ENCODE measurements around the gene ENGASE. TPM values are rescaled to one million over a fixed set of nuclear protein-coding genes. Genes with fewer than 3 reads are reported as not detected.
A peak's percentile ranks its signal among the peaks of the same experiment; 100 is the strongest.

The ENGASE gene, protein sequence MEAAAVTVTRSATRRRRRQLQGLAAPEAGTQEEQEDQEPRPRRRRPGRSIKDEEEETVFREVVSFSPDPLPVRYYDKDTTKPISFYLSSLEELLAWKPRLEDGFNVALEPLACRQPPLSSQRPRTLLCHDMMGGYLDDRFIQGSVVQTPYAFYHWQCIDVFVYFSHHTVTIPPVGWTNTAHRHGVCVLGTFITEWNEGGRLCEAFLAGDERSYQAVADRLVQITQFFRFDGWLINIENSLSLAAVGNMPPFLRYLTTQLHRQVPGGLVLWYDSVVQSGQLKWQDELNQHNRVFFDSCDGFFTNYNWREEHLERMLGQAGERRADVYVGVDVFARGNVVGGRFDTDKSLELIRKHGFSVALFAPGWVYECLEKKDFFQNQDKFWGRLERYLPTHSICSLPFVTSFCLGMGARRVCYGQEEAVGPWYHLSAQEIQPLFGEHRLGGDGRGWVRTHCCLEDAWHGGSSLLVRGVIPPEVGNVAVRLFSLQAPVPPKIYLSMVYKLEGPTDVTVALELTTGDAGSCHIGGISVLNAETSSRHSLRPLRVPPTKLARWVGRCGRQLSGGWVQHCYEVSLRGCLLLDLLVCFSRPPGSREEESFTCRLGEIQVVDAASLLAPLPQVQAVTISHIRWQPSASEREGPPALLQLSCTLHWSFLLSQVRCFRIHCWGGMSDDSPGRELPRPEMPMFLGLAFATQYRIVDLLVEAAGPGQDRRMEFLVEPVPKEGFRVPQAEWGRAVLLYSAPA
- total RNA-seq, result 100 to 1,000 TPM in 3 of 4 donors, 10 to 100 TPM in 1; 57.6 to 336 (median 223) TPM

DNA sequence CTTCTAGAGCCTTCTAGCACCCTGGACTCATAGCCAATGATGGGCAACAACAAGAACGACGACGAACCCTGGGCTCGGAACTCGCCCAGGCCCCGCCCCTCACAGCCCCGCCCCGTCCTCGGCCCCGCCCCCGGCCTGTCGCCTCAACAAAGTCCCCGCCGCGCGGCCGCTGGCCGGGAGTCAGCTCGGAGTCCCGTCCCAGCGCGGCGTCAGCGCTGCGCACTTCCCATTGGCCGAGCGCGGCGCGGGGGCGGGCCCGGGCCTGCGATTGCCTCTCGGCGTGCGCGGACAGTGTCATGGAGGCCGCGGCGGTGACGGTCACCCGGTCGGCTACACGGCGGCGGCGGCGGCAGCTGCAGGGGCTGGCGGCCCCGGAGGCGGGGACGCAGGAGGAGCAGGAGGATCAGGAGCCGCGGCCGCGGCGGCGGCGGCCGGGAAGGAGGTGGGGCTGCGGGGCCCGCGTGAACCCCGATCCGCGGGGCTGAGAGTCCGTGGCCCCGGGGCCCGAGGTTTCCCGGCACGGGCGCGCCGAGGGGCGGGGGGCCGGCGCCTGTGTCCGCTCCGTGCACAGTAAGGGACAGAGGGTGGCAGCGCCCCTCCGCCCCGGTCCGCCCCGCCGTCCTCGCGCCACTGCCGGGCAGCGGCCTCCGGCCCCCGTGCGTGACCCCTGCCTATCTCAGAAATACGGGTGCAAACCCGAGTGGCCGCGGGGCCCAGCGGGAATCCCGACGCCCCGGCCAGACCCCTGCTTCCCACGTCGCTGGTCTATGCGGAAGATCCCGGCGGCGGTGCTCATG lies at the start of gene ENGASE:
Gene ENGASE, plus strand, starts transcription at position 176 of the 797 bp plus-strand sequence. Its CDS starts 121 bp downstream, at position 297.
- Histone ChIP-seq H3K9me3 (no peaks in the 10 kb centered on the region), H3K27ac (peak within 1 kb of the TSS; percentile 84 to 93 (median 86)), H3K36me3 (peaks cover 0 to 14% (median 0%) of the 10 kb centered on the region in 3 donors), H3K27me3 (no peaks in the 10 kb centered on the region), H3K4me1 (peaks cover 0 to 44% (median 13%) of the 10 kb centered on the region in 4 donors), H3K4me3 (peak within 1 kb of the TSS; percentile 71 to 100 (median 84))
- peak; percentile 95 to 99 (median 97) for DNase-seq
- peak; percentile 63 to 72 for TF ChIP-seq POLR2A (IDR thresholded peaks at IDR 0.05)
- TF ChIP-seq, protein P1, sequence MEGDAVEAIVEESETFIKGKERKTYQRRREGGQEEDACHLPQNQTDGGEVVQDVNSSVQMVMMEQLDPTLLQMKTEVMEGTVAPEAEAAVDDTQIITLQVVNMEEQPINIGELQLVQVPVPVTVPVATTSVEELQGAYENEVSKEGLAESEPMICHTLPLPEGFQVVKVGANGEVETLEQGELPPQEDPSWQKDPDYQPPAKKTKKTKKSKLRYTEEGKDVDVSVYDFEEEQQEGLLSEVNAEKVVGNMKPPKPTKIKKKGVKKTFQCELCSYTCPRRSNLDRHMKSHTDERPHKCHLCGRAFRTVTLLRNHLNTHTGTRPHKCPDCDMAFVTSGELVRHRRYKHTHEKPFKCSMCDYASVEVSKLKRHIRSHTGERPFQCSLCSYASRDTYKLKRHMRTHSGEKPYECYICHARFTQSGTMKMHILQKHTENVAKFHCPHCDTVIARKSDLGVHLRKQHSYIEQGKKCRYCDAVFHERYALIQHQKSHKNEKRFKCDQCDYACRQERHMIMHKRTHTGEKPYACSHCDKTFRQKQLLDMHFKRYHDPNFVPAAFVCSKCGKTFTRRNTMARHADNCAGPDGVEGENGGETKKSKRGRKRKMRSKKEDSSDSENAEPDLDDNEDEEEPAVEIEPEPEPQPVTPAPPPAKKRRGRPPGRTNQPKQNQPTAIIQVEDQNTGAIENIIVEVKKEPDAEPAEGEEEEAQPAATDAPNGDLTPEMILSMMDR (IDR thresholded peaks at IDR 0.05), result no peak

DNA sequence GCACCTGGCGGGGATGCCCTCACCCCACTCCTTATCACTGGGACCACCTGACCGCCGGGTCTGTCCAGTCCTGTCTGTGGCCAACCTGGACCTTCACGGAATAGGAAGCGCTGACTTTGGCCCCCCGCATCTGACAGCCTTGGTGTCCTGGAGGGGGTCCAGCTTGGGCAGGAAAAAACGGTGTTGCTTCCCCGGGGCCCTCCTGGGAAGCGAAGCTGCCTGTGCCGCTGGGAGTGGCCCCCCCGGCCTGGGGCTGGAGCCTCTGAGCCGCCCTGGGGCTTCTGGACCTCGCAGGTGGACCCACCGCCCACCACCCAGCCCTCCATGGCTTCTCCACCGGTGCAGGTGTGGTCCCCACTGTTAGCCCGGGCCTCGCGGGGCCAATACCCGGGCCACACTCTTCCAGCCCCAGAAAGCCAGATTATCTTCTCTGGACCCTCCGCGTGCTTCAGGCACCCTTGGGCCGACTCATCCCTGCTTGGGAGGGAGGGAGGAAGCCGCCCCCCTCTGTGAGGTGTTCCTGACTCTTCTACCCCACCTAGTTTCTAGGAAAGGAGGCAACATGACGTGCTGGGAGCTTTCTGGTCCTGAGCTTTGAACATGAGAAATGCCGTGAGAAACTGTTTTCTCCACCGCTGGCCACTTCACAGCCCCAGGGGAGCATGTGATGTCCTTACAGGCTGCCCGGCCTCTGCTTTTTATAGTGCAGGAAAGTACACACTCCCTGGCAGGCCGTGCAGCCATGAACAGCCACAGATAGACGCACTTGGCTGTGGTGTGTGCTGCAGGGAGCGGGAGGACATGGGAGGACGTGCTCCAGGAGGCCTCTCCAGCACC lies 49.5 kb upstream of the ENGASE start:
- peak overlapping the region; percentile 53 to 62 (median 58) for H3K4me3 ChIP-seq
- peak overlapping the region; percentile 38 to 66 (median 47) for H3K27ac ChIP-seq
- TF ChIP-seq, protein P1 (IDR thresholded peaks at IDR 0.05), result no peak
- no peaks in the 10 kb centered on the region for H3K36me3 ChIP-seq
- DNase-seq, result peak in 2 of 3 donors; percentile 46 to 57
- H3K4me1 ChIP-seq, result peaks cover 8 to 56% (median 15%) of the 10 kb centered on the region in 4 donors
- no peaks in the 10 kb centered on the region for H3K27me3 ChIP-seq
- no peaks in the 10 kb centered on the region for H3K9me3 ChIP-seq

DNA sequence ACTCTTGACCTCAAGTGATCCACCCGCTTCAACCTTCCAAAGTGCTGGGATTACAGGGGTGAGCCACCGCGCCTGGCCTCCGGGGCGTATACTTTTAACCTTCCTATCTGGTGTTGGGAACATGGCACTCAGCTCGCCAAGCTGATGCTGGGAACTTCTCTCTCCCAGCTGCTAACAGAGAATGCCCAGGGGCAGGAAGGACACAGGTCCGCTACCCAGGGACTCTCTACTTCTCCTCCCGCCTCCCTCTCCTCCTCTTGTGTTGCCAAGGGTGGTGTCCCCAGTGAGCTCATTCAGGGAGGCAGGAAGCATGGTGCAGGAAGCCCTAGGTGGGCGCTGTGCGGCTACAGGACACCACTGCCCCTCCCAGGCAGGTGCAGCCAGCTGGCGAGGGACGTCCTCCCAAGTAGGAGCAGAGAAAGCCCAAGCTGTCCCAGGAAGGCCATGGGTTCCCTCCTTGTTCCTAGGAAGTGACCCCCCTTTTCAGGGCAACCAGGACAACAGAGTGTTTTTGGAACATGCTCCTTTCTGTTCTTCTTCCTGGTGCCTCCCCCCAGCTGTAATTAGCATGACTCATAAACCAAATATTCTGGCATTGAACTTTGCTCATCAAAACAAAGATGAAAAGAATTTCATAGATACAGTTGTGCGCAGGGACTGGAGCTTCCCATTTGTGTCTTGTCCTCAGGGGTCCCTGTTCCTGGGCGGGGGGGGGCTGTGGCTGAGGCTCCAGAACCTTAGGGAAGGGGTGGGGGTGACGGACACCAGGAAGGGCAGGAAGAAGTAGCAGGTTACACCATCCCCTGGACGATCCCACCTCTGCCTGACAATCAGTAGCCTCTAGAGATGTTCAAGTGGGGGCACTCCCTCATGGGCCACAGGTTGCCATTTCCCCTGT lies 48.0 kb upstream of the ENGASE start:
- Histone ChIP-seq H3K9me3 (no peaks in the 10 kb centered on the region), H3K4me3 (peak overlapping the region in 2 of 4 donors; percentile 8 to 20), H3K27ac (peak overlapping the region in 3 of 4 donors; percentile 40 to 79 (median 66)), H3K4me1 (peaks cover 8 to 50% (median 15%) of the 10 kb centered on the region in 4 donors), H3K27me3 (no peaks in the 10 kb centered on the region), H3K36me3 (no peaks in the 10 kb centered on the region)
- DNase-seq, result peak in 2 of 3 donors; percentile 61 to 79
- TF ChIP-seq, protein P1 (IDR thresholded peaks at IDR 0.05), result peak in 1 of 6 experiments; percentile 15
- TF ChIP-seq POLR2A (IDR thresholded peaks at IDR 0.05), result no peak

DNA sequence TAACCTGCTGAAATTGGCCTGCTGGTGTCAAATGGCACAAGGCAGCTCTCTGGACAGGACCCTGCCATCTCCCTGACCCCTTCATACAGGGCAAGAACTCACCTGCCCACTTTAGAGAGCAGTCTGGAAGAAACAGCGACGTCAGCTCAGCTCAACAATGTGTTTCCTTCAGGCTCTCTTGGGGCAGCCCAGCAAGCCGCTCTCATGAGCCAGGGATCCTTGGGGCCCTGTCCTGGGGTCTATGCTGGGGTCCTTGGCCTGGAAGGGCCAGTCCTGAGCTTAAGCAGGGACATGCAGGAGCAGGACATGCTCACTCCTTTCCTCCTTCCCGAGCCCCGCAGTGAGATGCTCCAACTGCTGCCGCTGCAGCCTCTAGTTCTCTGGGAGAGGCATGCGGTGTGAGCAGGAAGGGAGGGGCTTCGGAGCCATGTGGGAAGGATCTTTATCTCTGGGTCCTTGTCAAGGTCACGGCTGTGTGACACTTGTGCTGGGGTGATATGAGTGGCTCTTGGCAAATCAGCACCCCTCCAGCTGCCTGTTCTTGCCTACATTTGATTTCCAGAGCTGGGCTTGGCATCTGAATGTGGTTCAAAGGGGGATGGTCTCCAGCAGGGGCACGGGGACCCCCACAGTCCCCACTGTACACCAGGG lies 47.2 kb upstream of the ENGASE start:
- peak overlapping the region in 2 of 4 donors; percentile 66 to 79 for H3K27ac ChIP-seq
- no peaks in the 10 kb centered on the region for H3K9me3 ChIP-seq
- H3K36me3 ChIP-seq, result no peaks in the 10 kb centered on the region
- peak in 2 of 3 donors; percentile 46 to 58 for DNase-seq
- no peaks in the 10 kb centered on the region for H3K27me3 ChIP-seq
- TF ChIP-seq, protein P1 (IDR thresholded peaks at IDR 0.05), result no peak
- no peak for TF ChIP-seq POLR2A (IDR thresholded peaks at IDR 0.05)
- H3K4me3 ChIP-seq, result peak overlapping the region in 2 of 4 donors; percentile 5 to 20
- peaks cover 8 to 50% (median 15%) of the 10 kb centered on the region in 4 donors for H3K4me1 ChIP-seq

Measured in Peyer's patch (tissue), 4 donors.